ENCODE data around the gene CYBRD1.

- TF ChIP-seq CTCF (IDR thresholded peaks at IDR 0.05), result no peak
- TF ChIP-seq EP300 (IDR thresholded peaks at IDR 0.05), result no peak
- TF ChIP-seq POLR2A (IDR thresholded peaks at IDR 0.05), result no peak
Observed at GRCh38 chr2:171522788-171523087, 464 bp downstream of the CYBRD1 start.
